ENCODE data around the gene RPS18.
A peak's percentile ranks its signal among the peaks of the same experiment; 100 is the strongest.
"Not testable (repeated sequence)": the region's sequence is repeated elsewhere in the genome, so short reads cannot be mapped to it uniquely, and the experiment has no call there.

Gene RPS18

DNA sequence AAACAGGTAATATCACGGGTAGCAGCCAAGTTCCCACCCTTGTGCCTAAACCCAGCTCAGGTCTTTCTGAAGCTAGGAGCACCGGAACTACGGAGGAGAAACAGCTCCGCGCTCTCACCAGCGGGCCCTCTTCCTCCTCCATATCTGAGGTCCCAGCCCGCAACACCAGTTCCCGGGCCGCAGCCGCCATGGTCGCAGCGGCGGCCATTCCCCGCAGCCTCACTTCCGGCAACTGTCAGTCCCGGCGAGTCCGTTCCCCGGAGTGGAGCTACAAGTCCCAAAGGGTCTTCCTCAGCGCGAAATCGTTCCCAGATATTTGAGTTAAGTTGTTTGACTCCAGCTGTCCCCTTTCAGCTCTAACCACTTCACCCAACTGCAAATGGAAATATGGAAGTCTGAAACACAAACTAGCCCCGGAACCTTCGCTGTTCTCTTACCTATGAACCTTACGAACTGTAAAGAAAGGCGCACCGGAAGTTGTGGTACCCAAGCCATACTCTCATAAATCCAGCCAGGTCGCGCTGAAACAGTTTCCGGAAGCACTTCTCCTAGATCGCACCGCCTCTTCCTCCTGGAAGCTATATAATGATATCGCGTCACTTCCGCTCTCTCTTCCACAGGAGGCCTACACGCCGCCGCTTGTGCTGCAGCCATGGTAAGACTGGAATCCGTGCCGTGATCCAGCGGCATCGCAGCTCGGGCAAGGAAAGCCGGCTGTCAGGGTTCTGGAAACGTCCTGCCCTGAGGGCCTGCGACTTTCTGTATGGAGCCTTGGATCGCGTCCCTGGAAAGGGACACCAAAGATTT is at the start of gene RPS18, which contains the start of gene VPS52:
Gene RPS18, plus strand, starts transcription at position 608 of the 807 bp plus-strand sequence. Its CDS starts 45 bp downstream, at position 653.
Gene VPS52, minus strand, starts transcription at position 409 of the 807 bp plus-strand sequence. Its CDS starts 201 bp downstream, at position 208.
- peak; percentile 99 for DNase-seq (ENCODE audit: low read depth)

DNA sequence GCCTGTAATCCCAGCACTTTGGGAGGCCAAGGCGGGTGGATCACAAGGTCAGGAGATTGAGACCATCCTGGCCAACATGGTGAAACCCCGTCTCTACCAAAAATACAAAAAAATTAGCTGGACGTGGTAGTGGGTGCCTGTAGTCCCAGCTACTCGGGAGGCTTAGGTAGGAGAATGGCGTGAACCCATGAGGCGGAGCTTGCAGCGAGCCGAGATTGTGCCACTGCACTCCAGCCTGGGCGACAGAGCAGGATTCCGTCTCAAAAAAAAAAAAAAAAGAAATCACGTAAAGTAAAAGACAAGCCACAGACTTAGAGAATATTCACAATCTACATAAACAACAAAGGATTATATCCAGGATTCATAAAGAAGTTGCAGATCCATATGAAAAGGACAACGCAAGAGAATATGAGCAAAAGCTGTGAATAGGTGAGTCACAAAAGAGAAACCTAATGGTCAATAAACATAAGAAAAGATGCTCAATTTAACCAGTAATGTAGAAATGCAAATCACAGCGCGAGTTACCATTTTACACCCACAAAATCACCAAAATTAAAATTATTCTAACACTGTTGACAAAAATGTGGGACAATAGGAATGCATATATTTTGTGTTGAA is 45.3 kb upstream of the RPS18 start:
- DNase-seq (ENCODE audit: low read depth) = not testable (repeated sequence)

DNA sequence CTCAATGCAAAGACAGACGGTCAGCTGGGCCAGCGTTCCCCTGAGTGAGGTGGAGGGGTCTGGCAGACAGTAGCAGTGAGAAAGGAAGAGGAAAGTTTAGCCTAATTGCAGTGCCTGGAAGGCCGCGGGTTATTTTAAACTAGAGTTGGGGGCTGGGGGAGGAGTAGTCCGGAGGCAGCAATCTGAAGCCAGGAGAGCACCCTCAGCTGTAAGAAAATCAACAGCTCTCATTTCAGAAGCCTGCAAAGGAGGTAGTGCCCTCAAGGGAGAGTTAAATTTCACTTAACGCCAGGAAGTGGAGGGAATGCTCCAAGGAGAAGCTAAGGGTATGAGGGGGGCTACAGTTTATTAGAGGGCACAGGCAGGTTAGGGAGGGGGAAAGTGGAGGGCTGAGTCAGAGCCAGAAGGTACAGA is 36.6 kb upstream of the RPS18 start:
- no peak for DNase-seq (ENCODE audit: low read depth)

DNA sequence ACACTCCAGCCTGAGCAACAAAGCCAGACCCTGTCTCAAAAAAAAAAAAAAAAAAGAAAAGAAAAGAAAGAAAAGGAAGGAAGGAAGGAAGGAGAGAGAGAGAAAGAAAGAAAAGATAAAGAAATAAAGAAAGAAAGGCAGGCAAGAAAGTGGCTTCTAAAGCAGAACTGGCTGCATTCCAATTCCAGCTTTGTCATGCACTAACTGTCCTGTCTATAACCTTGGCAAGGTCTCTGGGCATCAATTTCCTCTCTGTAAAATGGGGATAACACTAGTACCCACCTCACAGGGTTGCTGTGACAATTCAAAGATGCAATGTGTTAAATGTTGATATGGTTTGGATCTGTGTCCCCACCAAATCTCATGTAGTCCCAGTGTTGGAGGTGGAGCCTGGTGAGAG is 35.5 kb upstream of the RPS18 start:
- DNase-seq (ENCODE audit: low read depth) = no peak

DNA sequence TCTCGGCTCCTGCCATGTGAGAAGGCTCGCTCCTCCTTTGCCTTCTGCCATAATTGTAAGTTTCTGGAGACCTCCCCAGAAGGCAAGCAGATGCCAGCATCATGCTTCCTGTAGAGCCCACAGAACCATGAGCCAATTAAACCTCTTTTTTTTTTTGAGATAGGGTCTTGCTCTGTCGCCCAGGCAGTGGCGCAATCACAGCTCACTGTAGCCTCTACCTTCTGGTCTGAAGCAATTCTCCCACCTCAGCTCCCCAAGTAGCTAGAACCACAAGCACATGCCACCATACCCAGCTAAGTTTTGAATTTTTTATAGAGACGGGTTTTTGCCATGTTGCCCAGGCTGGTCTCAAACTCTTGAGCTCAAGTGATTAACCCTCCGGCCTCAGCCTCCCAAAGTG is 35.0 kb upstream of the RPS18 start:
- DNase-seq (ENCODE audit: low read depth) = no peak

DNA sequence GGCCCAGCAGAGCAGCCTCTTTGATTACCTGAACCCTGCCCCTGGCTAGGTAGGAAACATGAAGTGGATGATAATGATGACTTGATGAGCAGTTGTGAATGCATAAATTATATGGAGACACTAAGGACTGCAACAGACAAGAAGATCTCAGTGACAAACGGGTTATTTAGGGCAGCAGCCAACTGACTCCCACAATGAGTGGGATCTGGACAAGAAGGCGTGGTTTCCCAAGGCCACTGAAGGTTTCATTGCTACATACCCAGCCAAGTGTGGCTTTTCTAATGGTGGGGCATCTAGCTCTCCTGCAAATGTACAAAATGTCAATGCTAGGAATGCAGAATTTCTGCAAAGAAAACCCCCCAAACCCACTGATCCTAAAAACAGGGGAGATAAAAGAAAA is 34.1 kb upstream of the RPS18 start:
- no peak for DNase-seq (ENCODE audit: low read depth)

DNA sequence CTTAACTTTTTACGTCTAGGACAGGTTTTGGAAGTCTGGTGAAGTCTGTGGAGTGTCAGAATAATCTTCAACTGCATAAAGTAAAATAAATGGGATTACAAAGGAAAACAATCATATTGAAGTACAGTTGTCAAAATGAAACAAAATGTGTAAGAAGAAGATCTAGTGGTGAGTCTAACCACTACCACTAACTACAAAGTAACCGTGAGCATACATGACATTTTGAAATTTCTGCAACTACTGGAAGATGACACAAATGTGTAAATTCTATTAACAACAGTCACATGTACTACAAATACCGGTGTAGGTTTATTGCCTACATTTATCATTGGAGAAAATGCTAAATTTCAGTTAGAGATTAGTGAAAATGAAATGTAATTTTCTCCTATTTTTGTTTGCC is 29.9 kb upstream of the RPS18 start:
- DNase-seq (ENCODE audit: low read depth) = no peak

DNA sequence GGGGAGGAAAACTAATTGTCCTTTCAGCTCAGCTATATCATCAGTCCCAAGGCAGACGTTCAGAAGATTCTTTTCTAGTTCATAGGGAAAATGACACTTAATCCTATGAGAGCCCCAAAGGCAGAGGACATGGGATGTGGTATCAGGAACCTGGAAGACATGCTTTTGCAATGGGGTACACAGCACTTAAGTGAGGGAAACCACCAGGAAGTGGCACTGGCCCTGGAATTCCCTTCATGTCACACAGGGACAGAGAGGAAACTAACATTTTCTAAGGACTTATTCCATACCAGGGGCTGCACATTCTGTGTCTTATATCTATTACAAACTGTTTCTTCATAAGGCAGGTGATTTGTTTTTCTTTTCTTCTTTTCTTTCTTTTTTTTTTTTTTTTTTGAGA is 28.4 kb upstream of the RPS18 start:
- no peak for DNase-seq (ENCODE audit: low read depth)

DNA sequence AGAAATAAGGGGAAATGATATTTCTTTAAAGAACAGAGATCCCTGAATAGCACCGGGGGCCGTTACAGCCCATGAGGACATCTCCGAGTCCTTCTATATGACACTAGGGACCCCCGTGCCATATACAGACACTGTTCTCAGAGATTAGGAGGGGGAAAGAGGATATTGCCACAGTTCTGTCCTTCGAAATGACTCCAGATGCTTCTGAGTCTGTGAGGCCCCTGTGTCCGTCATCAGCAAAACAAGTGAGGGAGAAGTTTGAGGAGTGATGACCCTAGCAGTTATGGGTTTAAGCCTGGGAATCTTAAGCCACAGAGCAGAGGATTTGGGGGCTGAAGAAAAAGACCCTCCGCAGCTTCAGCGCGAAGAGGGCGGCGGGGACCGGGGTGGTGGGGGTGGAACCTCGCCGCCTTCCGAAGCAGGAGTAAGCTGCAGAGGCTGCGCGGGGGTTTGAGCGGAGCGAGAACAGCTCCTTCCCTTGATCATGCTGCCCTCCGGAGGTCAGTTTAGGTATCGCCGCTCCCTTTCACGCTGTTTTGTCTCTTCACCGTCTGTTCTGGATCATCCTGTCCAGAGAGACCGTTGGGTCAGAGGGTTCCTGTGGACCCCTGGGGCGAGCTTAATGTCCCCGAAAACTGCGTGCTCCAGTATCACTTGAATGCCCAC is 23.8 kb upstream of the RPS18 start:
- peak; percentile 87 for DNase-seq (ENCODE audit: low read depth)

DNA sequence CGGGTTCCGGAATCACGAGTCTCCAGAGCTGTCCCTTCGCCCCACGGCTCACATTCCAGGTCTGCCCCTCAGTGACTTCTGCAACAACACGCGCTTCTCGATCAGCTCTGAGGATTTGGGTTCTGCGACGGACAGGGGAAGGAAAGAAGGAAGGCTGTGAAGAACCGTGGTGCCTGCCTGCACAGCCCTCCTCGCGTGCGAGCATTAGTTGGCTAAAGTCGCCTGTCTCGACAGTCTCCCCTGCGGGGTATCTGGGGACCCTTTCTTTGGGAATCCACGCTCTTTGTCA is 23.3 kb upstream of the RPS18 start:
- DNase-seq (ENCODE audit: low read depth) = peak; percentile 65

DNA sequence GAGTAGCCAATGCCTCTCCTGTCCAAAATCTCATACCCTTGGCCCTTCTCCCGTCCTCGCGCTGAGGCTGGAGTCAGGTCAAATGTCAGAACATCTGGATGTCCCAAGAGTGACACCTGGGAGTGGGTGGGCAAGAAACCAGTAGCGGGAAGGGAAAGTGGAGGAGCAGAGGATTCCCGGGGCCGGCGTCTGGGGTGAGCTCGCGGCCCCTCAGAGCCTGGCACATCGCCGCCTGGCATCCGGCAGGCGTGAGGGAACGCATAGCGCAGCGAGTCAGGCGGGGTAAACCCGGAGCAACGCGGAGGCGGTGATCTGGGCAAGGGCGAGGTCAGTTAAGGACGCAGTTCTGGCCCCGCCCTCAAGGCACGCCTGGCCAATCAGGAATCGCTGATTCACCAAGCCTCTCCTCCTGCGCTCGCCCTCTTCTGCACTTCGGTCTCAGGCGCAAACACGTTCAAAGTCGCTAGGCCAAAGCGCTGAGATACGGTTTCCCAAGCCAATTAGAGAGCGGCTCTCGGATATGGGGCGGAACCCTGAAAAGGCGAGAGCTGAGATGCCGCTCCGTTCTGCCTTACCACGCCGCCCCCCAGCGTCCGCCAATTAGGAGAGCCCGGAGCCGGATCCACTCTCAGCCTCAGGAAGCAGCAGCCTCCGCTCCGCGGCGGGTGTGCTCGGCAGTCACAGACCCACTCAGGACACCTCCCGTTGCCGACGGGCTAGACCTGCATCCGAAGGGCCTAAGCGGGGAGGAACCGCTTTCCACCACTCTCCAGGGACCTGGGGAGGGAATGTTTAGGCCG is 22.7 kb upstream of the RPS18 start:
- peak; percentile 100 for DNase-seq (ENCODE audit: low read depth)

DNA sequence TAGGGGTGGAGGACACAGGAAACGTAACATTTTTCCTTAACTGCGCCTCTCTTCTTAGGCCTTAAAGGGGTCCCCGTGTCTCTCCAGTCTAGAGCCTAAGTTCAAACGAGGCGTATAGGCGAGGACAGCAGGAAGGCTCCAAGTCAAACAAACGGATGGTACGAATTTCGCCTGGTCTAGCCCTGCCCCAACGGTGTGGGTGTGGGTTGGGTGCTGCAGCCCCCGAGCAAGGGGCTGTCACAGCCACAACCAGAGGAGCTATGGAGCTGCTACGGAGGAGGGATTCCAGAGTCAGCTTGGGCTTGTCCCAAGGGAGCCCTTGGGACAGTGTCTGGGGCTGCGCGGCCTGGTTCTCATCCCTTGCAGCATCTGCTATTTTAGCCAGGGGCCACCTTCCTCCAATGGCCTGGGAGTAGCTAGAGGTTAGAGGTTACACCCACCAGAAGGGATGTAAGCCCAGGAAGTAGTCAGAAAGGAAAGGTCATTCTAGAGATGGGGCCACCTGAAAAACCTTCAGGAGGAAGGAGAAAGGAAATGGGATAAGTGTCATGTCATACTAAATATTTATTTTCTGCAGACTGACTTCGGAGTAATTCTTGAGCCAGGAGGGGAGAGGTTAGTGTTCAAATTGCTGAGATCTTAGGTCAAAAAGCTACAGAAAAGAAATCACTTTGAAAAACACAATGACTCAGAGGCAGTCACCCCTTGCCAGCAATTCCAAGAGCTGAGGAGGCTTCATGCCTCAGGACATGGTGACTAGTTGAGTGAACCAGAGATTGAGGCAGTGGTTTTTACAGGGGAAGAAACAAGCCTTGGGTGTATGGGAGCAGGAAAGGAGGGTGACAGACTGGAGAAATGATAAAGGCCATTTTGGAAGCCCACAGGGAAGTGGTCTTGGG is 21.9 kb upstream of the RPS18 start:
- DNase-seq (ENCODE audit: low read depth) = peak; percentile 96

DNA sequence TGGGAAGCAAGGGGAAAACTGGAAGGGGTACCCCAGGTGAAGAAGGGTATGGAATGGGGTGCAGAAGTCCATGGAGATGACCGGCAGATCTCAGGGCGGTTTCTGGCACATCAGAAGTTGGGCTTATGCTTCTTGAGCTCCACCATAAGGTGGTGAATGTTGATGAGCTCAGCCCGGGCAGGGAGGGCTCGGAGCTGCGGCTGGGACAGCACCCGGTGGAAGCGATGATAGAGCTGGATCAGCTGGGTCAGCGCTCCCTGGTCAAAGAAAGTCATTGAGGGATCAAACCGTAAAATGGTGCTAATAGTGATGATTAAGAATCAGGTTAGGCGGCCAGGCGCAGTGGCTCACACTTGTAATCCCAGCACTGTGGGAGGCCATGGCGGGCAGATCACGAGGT is 21.1 kb upstream of the RPS18 start:
- DNase-seq (ENCODE audit: low read depth) = no peak

DNA sequence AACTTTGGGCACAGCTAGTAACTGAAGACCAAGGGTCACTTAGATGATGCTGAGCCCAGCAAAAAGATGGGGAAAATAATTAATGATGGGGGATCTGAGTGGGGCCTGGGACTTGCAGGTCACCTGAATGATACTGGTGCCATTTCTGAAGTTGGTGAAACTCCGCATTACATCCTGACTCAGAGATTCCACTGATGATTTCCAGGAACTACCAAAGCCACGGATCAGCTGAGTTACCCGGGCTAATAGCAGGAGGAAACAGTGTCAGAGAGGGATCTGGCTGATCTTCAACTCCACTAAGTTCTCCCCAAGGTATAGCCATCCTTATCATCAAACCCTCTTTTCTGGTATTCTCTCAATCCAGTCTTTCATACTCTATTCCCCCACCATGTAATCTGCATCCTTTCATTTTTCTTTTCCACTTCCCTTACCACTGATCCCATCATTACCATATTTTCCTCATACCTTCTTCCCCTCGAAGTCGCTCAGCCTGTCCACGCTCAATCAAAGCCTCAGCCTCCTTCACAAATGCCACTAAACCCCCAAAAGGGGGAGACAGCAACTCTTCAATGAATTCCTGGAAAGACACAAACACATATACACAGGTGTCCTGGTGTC is 20.4 kb upstream of the RPS18 start:
- peak; percentile 57 for DNase-seq (ENCODE audit: low read depth)

DNA sequence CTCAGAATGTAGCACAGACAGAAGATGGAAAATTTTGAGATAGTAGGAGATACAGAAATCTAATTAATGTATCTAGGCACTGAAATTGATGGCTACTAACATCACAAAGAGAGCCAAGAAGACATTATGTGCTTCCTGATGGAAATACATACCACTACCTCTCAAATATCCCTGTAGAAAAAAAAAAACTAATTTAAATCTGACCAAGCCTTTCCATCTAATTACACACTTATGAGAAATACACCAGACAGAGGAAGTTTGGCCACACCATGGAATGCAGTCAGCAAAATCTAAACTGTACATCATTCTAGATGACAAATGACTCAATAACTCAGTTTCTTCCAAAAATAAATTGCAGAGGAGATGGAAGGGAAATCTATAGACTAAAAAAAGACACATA is 19.1 kb upstream of the RPS18 start:
- peak; percentile 83 for DNase-seq (ENCODE audit: low read depth)

DNA sequence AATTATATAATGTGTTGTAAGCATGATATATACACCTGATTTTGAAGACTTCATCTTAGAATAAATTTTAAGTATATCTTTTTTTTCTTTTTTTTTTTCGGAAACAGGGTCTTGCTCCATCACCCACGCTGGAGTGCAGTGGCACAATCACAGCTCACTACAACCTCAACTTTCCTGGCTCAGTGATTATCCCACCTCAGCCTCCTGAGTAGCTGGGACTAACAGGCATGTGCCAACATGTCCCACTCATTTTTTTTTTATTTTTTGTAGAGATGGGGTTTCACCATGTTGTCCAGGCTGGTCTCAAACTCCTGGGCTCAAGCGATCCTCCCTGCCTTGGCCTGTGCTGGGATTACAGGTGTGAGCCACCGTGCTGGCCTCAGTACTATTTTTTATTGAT is 17.3 kb upstream of the RPS18 start:
- no peak for DNase-seq (ENCODE audit: low read depth)

DNA sequence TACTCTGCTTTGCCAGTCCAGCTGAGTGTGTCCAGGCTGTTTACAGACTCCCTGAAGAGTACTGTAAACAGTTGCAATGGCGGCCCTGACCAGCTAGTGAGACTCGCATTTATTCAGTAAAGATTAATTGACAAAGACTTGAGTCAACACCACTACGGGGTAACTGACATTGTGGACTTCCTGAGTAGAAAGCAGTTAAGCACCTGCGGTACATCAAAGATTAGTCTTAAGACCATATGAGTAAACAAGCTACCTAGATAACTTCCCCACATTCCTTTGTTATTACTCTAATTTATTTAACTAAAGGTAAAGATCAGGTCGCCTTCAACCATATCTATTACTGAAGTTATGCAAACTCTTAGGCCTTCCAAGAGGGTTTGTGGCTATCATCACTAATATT is 12.8 kb upstream of the RPS18 start:
- no peak for DNase-seq (ENCODE audit: low read depth)

DNA sequence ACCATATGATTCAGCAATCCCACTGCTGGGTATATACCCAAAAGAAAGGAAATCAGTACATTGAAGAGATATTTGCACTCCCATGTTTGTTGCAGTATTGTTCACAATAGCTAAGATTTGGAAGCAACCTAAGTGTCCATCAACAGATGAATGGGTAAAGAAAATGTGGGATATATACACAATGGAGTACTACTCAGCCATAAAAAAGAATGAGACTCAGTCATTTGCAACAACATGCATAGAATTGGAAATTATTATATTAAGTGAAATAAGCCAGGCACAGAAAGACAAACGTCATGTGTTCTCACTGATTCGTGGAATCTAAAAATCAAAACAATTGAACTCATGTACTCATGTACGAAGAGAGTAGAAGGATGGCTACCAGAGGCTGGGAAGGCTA is 9.4 kb upstream of the RPS18 start:
- DNase-seq (ENCODE audit: low read depth) = not testable (repeated sequence)

DNA sequence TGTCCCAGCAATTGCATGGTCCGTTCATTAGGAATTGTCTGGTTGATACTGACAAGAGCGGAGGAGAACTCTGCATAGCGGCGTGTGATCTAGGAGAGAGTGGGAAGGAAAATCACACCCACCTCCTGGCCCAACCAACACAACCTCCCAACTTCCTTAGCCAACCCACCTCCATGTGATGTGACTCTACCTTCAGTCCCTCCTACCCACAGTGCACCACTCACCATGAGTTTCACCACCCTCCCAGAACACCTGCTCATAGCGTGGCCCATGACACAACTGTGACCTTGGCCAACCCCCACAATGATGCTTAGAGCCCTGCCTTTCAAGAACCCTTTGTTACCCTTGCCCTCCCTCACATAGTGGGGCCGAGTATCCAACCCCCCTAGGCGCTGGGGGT is 7.9 kb upstream of the RPS18 start:
- no peak for DNase-seq (ENCODE audit: low read depth)

DNA sequence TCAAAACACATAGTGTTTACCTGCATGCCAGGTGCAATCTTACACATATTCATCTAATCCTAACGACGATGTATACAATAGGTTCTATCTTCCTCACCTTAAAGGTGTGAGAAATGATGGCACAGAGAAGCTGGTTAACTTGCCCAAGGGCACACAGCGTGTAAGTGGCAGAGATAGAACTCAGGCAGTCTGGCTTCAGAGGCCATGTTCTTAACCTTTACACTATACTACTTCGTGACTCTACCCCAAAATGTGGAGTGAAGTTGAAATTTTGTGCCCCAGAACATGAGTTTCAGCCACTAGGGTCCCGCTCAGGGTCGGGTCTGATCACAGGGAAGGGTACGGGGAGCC is 783 bp upstream of the RPS18 start:
- DNase-seq (ENCODE audit: low read depth) = no peak

Data from EH (cell line).